ENCODE measurements around the gene NKIRAS1. TPM values are rescaled to one million over a fixed set of nuclear protein-coding genes. Genes with fewer than 3 reads are reported as not detected.

NKIRAS1 gene
- total RNA-seq = 45.7 TPM

DNA sequence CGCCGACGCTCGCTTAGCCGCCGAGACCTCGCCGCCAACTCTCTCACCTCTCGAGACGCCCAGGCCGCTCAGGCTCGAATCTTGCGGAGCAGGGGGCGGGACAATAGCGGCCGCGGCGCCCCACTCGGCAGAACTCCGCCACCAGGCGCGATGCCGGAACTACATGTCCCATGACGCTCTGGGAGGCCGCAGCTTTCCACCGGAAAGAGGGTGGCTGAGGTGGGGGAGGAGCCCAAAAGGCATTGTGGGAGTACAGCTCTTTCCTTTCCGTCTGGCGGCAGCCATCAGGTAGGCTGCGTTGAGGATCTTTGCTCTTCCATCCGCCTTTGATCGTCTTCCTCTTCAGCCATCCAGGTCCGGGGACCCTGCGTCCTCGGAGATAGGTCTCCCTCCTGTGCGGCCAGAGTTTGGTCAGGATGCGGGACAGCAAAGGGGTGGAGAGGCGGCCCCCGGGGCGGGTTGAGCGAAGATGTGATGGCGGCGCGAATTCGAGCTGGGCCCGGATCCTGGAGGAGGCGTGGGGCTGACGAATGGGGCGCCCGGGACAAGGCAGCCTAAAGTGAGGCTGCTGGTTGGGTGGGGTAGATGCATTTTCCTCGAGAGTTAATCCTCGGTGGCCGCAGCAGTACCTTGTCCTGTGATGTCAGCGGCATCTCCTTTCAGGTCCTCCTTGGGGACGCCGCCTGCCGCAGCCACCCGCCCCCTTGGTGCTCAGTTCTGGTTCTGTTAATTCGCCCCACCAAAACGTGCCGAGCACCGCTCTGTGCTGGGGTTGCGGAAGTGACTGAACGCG is at the start of gene NKIRAS1, which contains the start of gene RPL15:
Gene NKIRAS1, minus strand, starts transcription at position 105 of the 793 bp plus-strand sequence. CDS start 6,086 bp downstream, outside the sequence.
Gene RPL15, plus strand, starts transcription at position 247 of the 793 bp plus-strand sequence. CDS start 728 bp downstream, outside the sequence.
- peak; percentile 83 to 93 for DNase-seq (ENCODE audit: low spot score in 2 of 2)
- no peak for FAIRE-seq

DNA sequence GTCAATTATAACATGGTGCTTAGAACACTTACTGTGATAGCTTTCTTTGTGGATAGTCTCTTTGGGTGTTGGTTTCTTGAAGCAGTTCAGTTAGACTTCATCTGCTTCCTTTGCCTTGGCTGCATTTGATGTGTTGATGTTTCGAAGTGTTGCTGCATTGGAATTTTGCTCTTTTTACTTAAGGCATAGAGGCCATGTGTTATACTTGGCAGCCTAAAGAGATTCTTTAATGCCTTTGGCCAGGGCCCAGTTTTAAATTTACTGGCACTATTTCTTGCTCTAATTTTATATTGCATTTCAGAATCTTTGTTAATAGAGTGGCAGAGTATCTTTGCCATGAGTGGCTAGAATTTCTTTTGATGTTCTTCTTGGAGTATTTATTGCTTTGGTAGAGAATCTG is 49.5 kb upstream of the NKIRAS1 start:
- no peak for DNase-seq (ENCODE audit: low spot score in 2 of 2)
- FAIRE-seq = no peak

DNA sequence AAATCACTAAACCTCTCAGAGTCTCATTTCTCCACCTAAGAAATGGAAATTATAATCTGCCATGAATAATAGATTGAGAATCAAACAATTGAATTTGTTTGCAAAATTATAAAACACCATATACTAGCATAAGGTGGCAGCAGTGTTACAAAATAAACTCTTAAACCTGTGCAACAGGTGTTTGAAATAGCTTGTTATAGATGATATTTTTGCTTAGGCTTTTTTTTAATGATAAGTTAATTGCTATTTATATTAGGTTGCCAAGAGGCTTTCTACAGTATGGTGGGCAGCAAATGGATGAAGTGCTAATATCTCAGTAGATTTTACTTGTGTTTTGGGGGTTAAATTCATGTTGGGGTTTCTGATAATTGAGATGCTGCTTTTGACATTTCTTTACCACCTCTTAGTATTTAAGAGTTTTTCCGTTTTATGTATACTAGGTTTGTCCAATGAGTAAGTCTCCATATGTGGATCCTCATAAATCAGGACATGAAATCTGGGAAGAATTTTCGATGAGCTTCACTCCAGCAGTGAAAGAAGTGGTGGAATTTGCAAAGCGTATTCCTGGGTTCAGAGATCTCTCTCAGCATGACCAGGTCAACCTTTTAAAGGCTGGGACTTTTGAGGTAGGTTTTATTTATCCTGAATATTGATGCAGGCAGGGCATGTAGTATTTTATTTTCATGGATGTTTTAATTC is 47.9 kb upstream of the NKIRAS1 start:
- no peak for DNase-seq (ENCODE audit: low spot score in 2 of 2)
- no peak for FAIRE-seq

DNA sequence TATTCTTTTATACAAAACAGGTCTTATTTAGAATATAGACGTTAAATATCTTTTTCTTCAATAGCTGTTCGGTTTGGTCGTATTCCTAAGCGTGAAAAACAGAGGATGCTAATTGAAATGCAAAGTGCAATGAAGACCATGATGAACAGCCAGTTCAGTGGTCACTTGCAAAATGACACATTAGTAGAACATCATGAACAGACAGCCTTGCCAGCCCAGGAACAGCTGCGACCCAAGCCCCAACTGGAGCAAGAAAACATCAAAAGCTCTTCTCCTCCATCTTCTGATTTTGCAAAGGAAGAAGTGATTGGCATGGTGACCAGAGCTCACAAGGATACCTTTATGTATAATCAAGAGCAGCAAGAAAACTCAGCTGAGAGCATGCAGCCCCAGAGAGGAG is 45.1 kb upstream of the NKIRAS1 start:
- FAIRE-seq (no peak), DNase-seq (ENCODE audit: low spot score in 2 of 2) (no peak)

DNA sequence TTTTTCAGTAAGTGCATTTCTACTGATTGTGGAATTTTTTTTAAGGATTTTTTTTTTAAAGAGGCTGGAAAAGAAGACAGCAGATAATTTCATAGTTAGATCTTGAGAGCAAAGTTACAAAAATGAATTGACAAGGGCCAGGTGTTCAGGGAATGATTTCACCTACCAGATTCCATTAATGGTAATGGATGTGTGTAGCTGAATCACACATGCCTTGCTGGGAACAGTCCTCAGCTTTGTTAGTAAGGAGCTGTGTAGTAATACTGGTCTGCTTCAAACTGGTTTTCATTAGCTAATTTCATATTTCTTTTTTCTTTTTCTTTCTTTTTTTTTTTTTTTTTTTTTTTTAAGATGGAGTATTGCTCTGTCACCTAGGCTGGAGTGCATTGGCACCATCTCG is 44.3 kb upstream of the NKIRAS1 start:
- no peak for FAIRE-seq
- no peak for DNase-seq (ENCODE audit: low spot score in 2 of 2)

DNA sequence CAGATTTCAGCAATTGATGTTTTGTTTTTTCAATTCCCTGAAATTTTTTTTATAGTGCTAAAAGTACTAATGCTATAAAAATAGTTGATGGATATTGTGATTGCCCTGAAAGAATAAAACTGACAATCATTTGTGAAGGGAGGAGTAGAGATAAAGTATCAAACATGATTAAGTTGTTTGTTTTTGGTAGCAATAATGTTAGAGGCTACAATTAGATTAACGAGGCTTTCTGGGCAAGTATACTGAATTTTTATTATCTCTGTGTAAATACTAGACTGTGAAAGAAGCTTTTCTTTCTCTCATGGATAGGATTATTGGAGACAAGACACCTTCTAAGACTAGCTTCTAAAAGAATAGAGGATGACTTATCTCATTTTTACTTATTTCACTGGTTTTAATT is 43.9 kb upstream of the NKIRAS1 start:
- DNase-seq (ENCODE audit: low spot score in 2 of 2) = no peak
- no peak for FAIRE-seq

DNA sequence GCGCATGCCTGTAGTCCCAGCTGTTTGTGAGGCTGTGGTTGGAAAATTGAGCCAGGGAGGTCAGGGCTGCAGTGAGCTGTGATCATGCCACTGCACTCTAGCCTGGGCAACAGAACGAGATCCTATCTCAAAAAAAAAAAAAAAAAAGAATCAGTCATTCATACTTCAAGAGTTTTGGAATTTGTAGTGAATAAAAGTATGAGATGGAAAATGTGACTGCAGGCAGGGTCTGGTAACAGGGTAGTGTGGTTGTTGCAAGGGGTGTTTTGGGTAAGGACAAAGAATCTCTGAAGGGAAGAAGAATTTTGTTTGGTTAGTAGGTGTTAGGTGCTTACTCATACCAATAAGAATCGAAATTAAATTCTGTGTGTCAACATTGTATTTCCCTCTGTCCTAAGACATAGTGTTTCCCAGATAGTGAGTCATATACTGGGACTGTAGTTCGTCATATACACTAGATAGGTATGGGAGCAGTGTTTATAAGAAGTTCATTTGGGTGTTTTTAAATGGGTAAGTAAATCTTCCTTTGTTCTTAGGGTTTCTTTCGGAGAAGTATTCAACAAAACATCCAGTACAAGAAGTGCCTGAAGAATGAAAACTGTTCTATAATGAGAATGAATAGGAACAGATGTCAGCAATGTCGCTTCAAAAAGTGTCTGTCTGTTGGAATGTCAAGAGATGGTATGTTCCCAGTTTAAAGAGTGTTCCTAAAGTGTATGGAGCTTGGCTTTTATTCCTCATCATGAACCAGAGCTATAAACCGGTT is 42.5 kb upstream of the NKIRAS1 start:
- no peak for FAIRE-seq
- DNase-seq (ENCODE audit: low spot score in 2 of 2) = no peak

DNA sequence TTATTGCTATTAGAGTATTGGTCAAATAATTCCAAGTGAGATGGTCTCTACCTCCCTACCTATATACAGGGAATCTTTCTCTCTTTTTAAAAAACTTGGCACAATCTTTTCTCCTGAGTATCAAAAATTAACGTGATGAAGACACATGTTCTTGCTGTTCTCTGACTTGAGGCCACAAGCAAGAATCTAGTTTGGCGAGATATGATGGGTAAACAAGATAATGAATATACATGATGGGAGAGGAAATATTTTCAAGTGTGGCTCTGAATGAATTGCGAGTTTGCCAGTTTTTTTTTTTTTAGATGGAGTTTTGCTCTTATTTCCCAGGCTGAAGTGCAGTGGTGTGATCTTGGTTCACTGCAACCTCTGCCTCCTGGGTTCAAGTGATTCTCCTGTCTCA is 39.9 kb upstream of the NKIRAS1 start:
- FAIRE-seq (no peak), DNase-seq (ENCODE audit: low spot score in 2 of 2) (no peak)

DNA sequence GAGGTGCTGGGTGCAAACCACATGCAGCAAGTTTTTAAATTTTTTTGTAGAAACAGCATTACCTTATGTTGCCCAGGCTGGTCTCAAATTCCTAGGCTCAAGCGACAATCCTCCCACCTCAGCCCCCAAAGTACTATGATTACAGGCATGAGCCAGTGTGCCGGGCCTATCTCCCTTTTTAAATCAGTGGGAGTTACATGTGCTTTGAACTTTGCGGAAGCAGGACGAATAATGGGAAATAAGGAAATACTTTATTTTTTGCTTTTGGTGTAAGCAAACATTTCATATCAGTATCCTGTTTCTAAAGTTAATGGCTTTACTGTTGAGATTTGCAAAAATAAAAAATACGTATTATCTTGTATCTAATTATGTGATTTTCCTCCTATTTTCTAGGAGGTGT is 37.4 kb upstream of the NKIRAS1 start:
- FAIRE-seq = no peak
- DNase-seq (ENCODE audit: low spot score in 2 of 2) = no peak

DNA sequence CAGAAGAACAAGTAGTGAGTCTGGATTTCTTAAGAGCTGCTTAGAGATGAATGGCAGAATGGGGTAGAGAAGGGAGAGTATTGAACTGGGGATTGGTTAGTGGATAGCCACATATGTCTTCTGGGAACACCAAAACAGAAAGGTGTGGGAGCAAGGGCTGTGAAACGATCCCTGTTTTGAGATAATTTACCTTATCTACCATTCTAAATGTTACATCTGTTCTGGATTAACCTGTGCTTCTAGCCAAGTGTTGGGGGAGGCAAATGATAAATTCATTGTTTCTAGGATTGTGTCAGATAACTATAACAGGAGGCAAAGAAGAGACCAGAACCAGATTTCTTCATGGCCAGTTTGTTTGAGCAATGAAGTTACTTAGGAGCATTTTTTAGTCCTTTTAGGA is 36.7 kb upstream of the NKIRAS1 start:
- FAIRE-seq (no peak), DNase-seq (ENCODE audit: low spot score in 2 of 2) (no peak)

DNA sequence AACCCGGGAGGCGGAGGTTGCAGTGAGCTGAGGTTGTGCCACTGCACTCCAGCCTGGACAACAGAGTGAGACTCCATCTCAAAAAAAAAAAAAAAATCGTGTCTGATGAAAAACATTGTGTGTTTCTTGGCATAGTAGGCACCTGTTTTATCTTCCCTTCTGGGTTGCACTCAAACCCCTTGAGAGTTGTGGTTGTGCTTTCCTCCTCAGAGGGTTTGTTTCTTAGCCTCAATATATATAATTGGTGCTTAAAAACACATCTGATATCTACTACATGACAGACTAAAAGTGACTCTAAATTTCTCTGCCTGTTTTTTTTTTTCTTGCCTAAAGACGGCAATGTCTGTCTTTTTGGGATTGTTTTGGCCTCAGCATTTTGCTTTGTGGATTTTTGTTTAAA is 35.9 kb upstream of the NKIRAS1 start:
- no peak for FAIRE-seq
- no peak for DNase-seq (ENCODE audit: low spot score in 2 of 2)

DNA sequence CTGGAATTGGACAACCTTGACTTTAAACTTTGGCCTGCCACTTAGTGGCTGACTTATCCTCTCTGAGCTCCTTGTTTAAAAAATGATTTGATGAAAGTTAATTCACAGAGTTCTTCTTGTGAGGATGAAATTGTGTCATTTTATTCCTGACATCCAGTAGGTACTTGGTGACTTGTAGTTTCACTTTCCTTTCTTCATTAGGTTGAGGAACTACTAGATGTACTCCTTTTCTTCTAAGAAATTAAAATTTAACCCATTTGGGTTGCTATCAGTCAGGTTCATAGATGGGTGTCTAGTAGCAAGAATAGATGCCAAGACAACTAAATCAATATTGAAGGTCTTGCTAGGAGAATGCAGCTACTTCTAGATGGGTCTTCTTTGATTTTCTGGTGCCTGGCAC is 33.5 kb upstream of the NKIRAS1 start:
- FAIRE-seq (no peak), DNase-seq (ENCODE audit: low spot score in 2 of 2) (no peak)

DNA sequence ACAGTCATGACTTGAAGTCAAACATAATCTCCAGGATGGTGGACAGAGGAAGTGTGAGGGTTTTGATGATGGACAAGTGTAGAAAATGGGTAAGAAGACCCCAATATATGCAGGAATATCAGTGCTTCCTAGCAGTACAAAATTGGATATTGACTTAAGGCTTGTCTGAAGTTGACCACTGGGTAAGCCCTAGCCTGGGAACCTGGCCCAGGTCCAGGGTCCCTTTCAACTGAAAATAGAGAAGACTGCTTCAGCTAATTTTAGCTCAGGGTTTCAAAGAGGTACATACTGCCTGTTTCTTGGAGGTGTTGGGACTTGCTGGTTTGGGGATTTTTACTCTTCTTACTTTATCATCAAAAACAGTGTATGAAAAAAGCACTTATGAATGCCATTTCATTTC is 33.0 kb upstream of the NKIRAS1 start:
- no peak for FAIRE-seq

DNA sequence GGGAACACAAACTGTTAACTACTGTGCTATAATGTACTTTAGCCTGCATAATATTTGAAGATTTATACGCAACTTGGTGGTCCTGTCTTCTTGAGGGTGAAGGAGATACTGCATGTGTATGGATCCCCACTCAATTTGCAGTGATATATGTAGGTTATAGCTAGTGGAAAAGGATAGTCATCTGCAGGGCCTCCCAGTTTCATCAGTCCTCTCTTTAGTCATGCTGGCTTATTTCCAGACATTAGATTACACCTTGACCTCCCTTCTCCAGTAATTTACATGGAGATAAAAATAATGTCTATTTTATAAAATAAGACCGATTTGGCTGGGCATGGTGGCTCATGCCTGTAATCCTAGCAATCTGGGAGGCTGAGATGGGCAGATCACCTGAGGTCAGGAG is 32.0 kb upstream of the NKIRAS1 start:
- no peak for FAIRE-seq
- no peak for DNase-seq (ENCODE audit: low spot score in 2 of 2)

More for the DNA sequence above, 33.0 kb upstream of the NKIRAS1 start:
- DNase-seq (ENCODE audit: low spot score in 2 of 2) = no peak

DNA sequence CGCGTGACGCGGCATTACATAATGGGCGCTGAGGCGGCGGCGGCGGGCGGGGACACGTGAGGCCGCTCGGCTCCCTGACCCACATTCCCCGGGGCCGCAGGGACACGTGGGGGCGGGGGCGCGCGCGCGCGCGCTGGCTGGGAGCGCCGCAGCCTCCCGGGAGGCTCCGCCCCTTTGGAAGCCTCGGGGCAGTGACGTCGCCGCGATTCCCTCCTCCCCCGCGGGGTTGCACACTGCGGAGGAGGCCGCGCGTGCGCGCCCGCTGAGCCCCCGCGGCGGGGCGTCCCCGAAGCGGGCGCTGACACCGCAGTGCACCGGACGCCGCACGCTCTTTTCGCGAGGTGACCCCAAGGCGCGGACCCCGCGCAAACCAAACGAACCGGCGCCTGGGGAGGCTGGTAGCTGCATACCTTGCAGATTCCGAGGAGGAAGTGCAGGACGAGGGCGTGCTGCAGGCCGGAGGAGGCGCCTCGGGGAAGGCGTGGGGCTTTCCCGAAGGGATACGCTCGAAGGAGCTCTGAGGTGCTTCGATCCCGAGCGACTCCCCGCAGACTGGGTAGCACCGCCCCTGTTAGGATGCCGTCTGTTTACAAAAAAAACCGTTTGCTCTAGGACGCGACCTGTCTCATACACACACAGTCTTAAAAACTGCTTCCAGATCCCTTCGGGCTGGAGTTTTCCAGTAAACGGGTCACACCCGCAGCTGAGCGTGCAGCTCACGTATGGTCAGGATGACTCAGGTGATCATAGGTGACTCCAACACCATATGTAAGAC is 29.3 kb upstream of the NKIRAS1 start:
- FAIRE-seq = no peak
- peak; percentile 98 to 99 for DNase-seq (ENCODE audit: low spot score in 2 of 2)

DNA sequence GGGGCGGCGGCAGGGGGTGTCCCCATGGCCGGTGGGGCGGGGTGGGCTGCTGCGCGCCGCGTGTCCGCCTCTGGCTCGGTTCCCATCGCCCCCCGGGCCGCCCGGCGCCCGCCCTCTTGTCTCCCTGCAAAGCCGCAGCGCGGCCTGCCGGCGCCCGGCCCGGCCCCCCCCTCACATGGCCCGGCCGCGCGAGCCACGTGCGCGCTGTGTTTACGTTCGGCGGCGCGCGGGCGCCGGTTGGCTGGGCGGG is 28.8 kb upstream of the NKIRAS1 start:
- FAIRE-seq = no peak
- DNase-seq (ENCODE audit: low spot score in 2 of 2) = no peak

DNA sequence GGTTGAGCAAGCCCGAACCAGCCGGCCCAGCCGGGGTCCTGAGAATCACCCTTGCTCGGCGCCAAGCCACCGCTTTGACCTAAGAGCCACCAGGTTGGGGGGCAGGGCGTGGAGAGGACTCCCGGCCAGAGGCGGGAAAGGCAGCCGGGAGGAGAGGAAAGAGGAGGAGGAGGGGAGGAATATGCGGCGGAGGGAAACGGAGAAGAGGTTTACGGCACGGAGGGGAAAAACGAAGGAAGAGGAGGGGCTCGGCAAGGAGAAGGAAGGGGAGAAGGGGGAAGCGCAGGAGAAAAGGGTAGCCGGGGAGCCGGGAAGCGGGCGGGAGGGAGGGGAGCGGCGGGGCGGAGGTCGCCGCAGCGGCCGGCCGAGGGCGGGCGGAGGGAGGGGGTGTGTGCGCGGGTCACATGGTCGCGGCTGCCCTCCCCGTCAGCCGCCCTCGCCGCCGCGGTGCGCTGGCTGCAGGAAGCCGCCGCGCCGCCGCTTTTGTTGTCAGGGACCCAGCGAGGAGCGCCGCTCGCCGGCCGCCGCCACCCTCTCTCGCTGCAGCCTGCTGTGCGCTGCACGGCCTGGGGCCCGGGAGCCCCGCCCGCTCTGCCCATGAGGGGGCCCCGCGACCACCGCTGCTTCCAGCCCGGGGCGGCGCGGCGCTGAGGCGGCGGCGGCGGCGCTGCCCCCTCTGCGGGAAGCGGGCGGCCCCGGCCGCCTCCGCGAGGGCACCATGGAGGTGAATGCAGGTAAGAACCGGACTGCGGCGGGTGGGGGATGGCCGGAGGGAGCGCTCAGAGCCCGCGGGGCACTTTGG is 28.3 kb upstream of the NKIRAS1 start, which contains the start of gene NR1D2:
Gene NR1D2, plus strand, starts transcription at position 426 of the 802 bp plus-strand sequence. Its CDS starts 293 bp downstream, at position 719.
- peak; percentile 87 to 90 for DNase-seq (ENCODE audit: low spot score in 2 of 2)
- FAIRE-seq = no peak

DNA sequence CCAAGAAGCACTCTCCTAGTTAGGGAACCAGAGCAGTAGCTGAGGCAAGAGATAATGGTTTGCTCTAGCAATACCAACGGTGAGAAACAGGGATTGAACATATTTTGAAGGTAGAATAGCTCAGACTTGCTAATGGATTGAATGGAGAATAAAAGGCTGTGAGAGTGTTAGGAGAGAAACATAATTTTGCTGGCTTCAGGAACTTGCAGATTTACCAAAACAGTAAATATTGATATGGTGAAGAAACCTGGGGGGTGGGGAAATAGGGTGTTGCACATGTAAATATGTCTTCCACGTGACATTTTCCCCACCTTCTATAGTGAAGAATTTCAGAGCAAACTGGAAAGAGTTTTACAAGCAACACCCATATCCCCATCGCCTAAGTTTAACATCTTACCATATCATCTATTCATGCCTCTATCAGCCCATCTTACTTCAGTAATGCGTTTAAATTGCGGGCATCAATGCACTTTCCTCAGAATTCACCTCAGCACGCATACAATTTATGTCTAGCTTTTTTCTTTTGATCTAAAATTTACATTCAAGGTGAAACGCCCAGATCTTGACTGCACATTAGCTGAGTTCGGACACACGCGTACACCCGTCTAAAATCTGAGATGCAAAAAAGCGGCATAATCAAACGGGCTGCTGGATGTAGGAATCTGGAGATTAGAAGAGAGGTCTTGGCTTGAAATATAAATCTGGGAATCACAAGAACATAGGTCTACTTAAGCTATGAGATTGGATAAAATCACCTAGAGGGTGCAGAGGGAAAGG is 27.4 kb upstream of the NKIRAS1 start:
- FAIRE-seq = no peak

DNA sequence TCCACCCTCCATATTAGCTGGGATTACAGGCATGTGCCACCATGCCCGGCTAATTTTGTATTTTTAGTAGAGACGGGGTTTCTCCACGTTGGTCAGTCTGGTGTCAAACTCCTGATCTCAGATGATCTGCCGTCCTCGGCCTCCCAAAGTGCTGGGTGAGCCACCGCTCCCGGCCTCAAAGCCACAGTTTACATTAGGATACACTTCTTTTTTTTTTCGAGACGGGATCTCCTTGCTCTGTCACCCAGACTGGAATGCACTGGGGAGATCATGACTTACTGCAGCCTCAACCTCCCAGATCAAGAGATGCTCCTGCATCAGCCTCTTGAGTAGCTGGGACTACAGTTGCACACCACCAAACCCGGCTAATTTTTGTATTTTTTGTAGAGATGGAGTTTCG is 25.8 kb upstream of the NKIRAS1 start:
- DNase-seq (ENCODE audit: low spot score in 2 of 2) = no peak
- FAIRE-seq = no peak

More for the DNA sequence above, 27.4 kb upstream of the NKIRAS1 start:
- DNase-seq (ENCODE audit: low spot score in 2 of 2) = no peak
